Cortex of kidney (tissue), 1 donor: ENCODE results near the gene RAPGEF4.

Experiments
- DNase-seq: peaks from one replicate; lab custom pipeline; 2025; lab: John Stamatoyannopoulos, UW

The RAPGEF4 gene

GRCh38 chr2:172861656-172862476 lies 126.2 kb downstream of the RAPGEF4 start:
- DNase-seq: no peak

GRCh38 chr2:172863341-172863740 lies 127.7 kb downstream of the RAPGEF4 start:
- no peak for DNase-seq

GRCh38 chr2:172864182-172864581 lies 128.5 kb downstream of the RAPGEF4 start:
- DNase-seq: no peak

GRCh38 chr2:172865422-172865821 lies 129.8 kb downstream of the RAPGEF4 start:
- DNase-seq: no peak

GRCh38 chr2:172869861-172870260 lies 134.2 kb downstream of the RAPGEF4 start:
- DNase-seq: no peak

GRCh38 chr2:172870396-172870795 lies 134.8 kb downstream of the RAPGEF4 start:
- no peak for DNase-seq

- no peak for DNase-seq
These were observed 142.2 kb downstream of the RAPGEF4 start for GRCh38 chr2:172877826-172878225.

- DNase-seq: no peak
These were observed 142.6 kb downstream of the RAPGEF4 start for GRCh38 chr2:172878260-172878659.

GRCh38 chr2:172884336-172884735 lies 148.7 kb downstream of the RAPGEF4 start:
- DNase-seq: no peak

- no peak for DNase-seq
These were observed 150.4 kb downstream of the RAPGEF4 start for GRCh38 chr2:172885996-172886395.

- no peak for DNase-seq
These were observed 151.6 kb downstream of the RAPGEF4 start for GRCh38 chr2:172887280-172887679.

GRCh38 chr2:172888714-172889669 lies 153.3 kb downstream of the RAPGEF4 start:
- DNase-seq: no peak

GRCh38 chr2:172889768-172890430 lies 154.3 kb downstream of the RAPGEF4 start:
- no peak for DNase-seq

- DNase-seq: no peak
These were observed 157.5 kb downstream of the RAPGEF4 start for GRCh38 chr2:172893111-172893510.

- no peak for DNase-seq
These were observed 158.0 kb downstream of the RAPGEF4 start for GRCh38 chr2:172893671-172894070.

- DNase-seq: no peak
These were observed 159.2 kb downstream of the RAPGEF4 start for GRCh38 chr2:172894689-172895387.

- DNase-seq: no peak
These were observed 161.0 kb downstream of the RAPGEF4 start for GRCh38 chr2:172896661-172897081.

GRCh38 chr2:172900871-172901270 lies 165.2 kb downstream of the RAPGEF4 start:
- DNase-seq: no peak

GRCh38 chr2:172901913-172902312 lies 166.3 kb downstream of the RAPGEF4 start:
- no peak for DNase-seq

- DNase-seq: no peak
These were observed 168.6 kb downstream of the RAPGEF4 start for GRCh38 chr2:172904236-172904635.

- DNase-seq: no peak
These were observed 170.5 kb downstream of the RAPGEF4 start for GRCh38 chr2:172905937-172906811.
